OCI-LY3 (cell line): ENCODE data around the gene ITPKC.

ENCODE experiments used
- EZH2phosphoT487 ChIP-seq: fragments of 200-600 bp; shearing (Covaris generic); IDR thresholded peaks from 2 replicates; pipeline ENCODE4 v1.6.1; 2018; ENCODE audit warnings: antibody characterized with exemption, mixed run types, low read depth
- TF ChIP-seq, protein P1 (sequence below): fragments of 200-600, 300-600 bp; sonication (generic); IDR thresholded peaks from 2 replicates; pipeline ENCODE4 v1.5.1; 2014; ENCODE audit warnings: antibody characterized with exemption, low read length, low read depth

GRCh38 chr19:40700083-40700482 is 16.8 kb upstream of the ITPKC start:
- TF ChIP-seq, protein P1, sequence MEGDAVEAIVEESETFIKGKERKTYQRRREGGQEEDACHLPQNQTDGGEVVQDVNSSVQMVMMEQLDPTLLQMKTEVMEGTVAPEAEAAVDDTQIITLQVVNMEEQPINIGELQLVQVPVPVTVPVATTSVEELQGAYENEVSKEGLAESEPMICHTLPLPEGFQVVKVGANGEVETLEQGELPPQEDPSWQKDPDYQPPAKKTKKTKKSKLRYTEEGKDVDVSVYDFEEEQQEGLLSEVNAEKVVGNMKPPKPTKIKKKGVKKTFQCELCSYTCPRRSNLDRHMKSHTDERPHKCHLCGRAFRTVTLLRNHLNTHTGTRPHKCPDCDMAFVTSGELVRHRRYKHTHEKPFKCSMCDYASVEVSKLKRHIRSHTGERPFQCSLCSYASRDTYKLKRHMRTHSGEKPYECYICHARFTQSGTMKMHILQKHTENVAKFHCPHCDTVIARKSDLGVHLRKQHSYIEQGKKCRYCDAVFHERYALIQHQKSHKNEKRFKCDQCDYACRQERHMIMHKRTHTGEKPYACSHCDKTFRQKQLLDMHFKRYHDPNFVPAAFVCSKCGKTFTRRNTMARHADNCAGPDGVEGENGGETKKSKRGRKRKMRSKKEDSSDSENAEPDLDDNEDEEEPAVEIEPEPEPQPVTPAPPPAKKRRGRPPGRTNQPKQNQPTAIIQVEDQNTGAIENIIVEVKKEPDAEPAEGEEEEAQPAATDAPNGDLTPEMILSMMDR = no peak
- no peak for TF ChIP-seq EZH2phosphoT487
